22Rv1 (cell line): Measurements from ENCODE around the gene DENND4A.

Source experiments
- CTCF ChIP-seq: fragments of 450-650 bp; IDR thresholded peaks from 2 replicates; pipeline ENCODE4 v1.5.1; 2017; ENCODE audit warnings: mild to moderate bottlenecking
- ZFX ChIP-seq: fragments of 450-650 bp; IDR thresholded peaks from 2 replicates; pipeline ENCODE4 v1.6.1; 2017; ENCODE audit warnings: antibody characterized with exemption, borderline replicate concordance

GRCh38 chr15:65777843-65778242, 14.2 kb downstream of the DENND4A start:
- TF ChIP-seq CTCF (no peak), ZFX (no peak)
